GM06990 (cell line): ENCODE results near the gene UNCX.
"Not testable (repeated sequence)": the region's sequence is repeated elsewhere in the genome, so short reads cannot be mapped to it uniquely, and the experiment has no call there.

Experiments
- DNase-seq: peaks from one replicate; pipeline ENCODE4 v3.0.0-alpha.2; 2011; ENCODE audit not compliant: insufficient read length; ENCODE audit errors: extremely low read depth
- H3K27me3 ChIP-seq: replicated peaks from 2 replicates; pipeline ENCODE4 v1.6.0; 2011; ENCODE audit warnings: low read length; ENCODE audit not compliant: control insufficient read depth, insufficient read depth
- H3K36me3 ChIP-seq: 2 replicates; pipeline ENCODE4 v1.5.1; 2011; ENCODE audit warnings: low read length; ENCODE audit not compliant: control insufficient read depth, insufficient read depth
- H3K4me3 ChIP-seq: replicated peaks from 2 replicates; pipeline ENCODE4 v1.5.1; 2011; ENCODE audit warnings: low read depth, mild to moderate bottlenecking, control low read depth, low read length
- CTCF ChIP-seq: IDR thresholded peaks from 2 replicates; pipeline ENCODE4 v1.5.1; 2011; ENCODE audit warnings: low read length, control low read depth, mild to moderate bottlenecking, inconsistent platforms; ENCODE audit not compliant: insufficient read depth, poor library complexity, severe bottlenecking

UNCX gene

GRCh38 chr7:1211611-1212010, 21.1 kb upstream of the UNCX start:
- TF ChIP-seq CTCF, result no peak
- no peak overlapping the region for H3K4me3 ChIP-seq
- DNase-seq, result no peak
- H3K36me3 ChIP-seq, result no peaks in the 10 kb centered on the region
- H3K27me3 ChIP-seq, result no peaks in the 10 kb centered on the region; the same call in none of the 2 replicates

DNA sequence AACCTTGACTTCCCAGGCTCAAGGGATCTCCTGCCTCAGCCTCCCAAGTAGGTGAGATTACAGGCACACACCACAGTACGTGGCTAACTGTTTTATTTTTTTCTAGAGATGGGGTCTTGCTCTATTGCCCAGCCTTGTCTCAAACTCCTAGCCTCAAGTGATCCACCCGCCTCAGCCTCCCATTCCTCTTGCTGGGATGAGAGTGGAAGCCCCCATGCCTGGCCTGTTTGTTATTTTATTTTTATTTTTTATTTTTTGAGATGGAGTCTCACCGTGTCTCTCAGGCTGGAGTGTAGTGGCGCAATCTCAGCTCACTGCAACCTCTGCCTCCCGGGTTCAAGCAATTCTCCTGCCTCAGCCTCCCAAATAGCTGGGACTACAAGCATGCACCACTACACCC, 20.6 kb upstream of the UNCX start:
- H3K36me3 ChIP-seq, H3K27me3 ChIP-seq, H3K4me3 ChIP-seq, DNase-seq: not testable (repeated sequence)

DNA sequence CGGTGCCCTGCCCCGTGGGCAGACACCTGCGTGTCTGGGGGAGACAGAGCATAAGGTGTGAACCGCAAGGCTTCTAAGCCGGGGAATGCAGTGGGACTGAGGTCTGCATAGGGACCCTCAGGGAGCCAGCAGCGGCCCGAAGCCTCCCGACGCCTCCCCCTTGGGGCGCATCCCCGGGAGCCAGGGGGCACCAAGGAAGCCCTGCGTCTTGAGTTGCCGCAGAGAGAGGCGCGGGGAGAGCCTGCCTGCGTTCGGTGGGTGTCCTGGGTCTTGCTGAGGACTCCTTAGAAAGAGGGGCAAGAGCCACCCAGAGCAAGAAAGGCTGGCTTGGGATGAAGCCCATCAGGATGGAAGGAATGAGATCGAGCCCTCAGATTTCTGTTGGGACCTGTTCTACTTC, 18.2 kb upstream of the UNCX start:
- Histone ChIP-seq H3K27me3 (no peaks in the 10 kb centered on the region; the same call in none of the 2 replicates), H3K4me3 (no peak overlapping the region), H3K36me3 (no peaks in the 10 kb centered on the region)
- no peak for DNase-seq
- no peak for TF ChIP-seq CTCF

DNA sequence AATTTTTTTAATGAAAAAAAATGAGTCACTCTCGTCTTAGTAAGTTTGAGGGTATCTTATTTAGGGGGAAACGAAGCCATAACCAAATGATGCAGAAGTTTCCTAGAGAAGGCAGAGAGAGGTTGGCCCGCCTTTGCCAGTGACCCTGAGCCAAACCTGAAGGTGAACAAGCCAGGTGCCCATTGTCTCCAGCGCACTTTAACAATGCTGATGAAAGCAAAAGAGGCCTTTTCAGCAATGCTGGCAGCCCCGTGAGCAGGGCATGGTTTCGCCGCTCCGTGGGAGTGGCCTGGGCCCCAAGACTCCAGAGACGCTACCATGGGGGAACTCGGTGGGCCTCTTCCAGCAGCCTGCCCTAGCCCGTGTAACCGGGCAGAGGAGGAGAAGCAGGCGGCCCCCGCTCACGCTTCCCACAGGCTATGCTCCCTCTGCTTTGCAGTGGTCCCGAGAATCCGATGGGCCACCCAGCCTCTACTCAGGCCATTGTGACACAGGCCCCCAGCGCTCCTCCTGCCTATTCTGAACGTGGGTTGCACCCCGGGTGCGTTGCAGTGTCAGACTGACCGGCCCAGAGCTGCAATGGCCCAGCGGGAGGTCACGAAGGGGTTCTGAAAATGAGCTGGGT, 14.0 kb upstream of the UNCX start:
- Histone ChIP-seq H3K4me3 (no peak overlapping the region), H3K27me3 (no peaks in the 10 kb centered on the region; the same call in 1 of the 2 replicates), H3K36me3 (no peaks in the 10 kb centered on the region)
- no peak for TF ChIP-seq CTCF
- DNase-seq, result no peak

GRCh38 chr7:1219498-1219897, 13.2 kb upstream of the UNCX start:
- Histone ChIP-seq H3K4me3 (no peak overlapping the region), H3K36me3 (no peaks in the 10 kb centered on the region), H3K27me3 (no peaks in the 10 kb centered on the region; the same call in 1 of the 2 replicates)
- TF ChIP-seq CTCF, result no peak
- DNase-seq, result no peak

- no peak for TF ChIP-seq CTCF
- H3K27me3 ChIP-seq, result no peaks in the 10 kb centered on the region; the same call in 1 of the 2 replicates
- no peak overlapping the region for H3K4me3 ChIP-seq
- no peaks in the 10 kb centered on the region for H3K36me3 ChIP-seq
- no peak for DNase-seq
Measured at GRCh38 chr7:1220000-1220726, 12.5 kb upstream of the UNCX start.
